K562 (cell line): Measurements from ENCODE around the gene TRIP10. TPM values are rescaled to one million over a fixed set of nuclear protein-coding genes. Genes with fewer than 3 reads are reported as not detected.

ENCODE experiments used
- ATAC-seq: fragments of 200-7000 bp; cut with Tn5 transposase; 3 replicates; pipeline ENCODE4 v1.9.1; 2020; ENCODE audit warnings: moderate library complexity
- BruUV-seq: library from RNA; stranded (reverse); fragments of 400-500 nt; replicated peaks from 2 replicates; lab custom pipeline; 2021; lab: Mats Ljungman, UMichigan
- CTCF ChIA-PET: fragments of 300-600 bp; formaldehyde crosslinking; extraction: SDS; loops from one replicate; lab custom pipeline; 2021; ENCODE audit warnings: low intra/inter-chr PET ratio; lab: Yijun Ruan, JAX
- POLR2A ChIA-PET: fragments of 300-600, 350-650 bp; sonication (Branson Sonifier 250); formaldehyde crosslinking; extraction: SDS; loops from one replicate; lab custom pipeline; 2021; ENCODE audit warnings: antibody characterized with exemption, inconsistent platforms; lab: Yijun Ruan, JAX
- DNase-seq, 4 experiments: peaks; one replicate each; pipeline versions ENCODE4 v3.0.0 to v3.0.0-alpha.2; 2011 to 2018; ENCODE audit warnings: low spot score in 3 of 4, mixed read lengths in 3 of 4; ENCODE audit errors: extremely low read depth in 1 of 4
- FAIRE-seq: peaks from 2 replicates; lab custom pipeline; 2011; peaks lifted over from hg19 to GRCh38; lab: Jason Lieb, UNC
- H2AFZ ChIP-seq: 2 replicates; pipeline ENCODE4 v1.6.0; 2011; ENCODE audit warnings: low read depth, low read length, control low read depth, inconsistent platforms
- H3K27ac ChIP-seq: fragments of 200-600 bp; 3 replicates; pipeline ENCODE4 v1.8.0; 2011; ENCODE audit warnings: low read depth, mild to moderate bottlenecking, control low read depth, inconsistent platforms, low read length, moderate library complexity, mixed read lengths; ENCODE audit errors: extremely low read depth
- H3K27me3 ChIP-seq, 2 experiments: fragments of 300-600 bp in 1 of 2; 2 replicates in 1 of 2; 3 replicates in 1 of 2; pipeline versions ENCODE4 v1.6.0 to v1.8.0; 2011; ENCODE audit warnings: inconsistent platforms in 2 of 2, low read length in 2 of 2, mild to moderate bottlenecking in 1 of 2, mixed read lengths in 1 of 2, moderate library complexity in 1 of 2; ENCODE audit not compliant: control insufficient read depth in 2 of 2, insufficient read depth in 2 of 2
- H3K36me3 ChIP-seq: fragments of 300-600 bp; 3 replicates; pipeline ENCODE4 v1.8.0; 2011; ENCODE audit warnings: mild to moderate bottlenecking, low read length, inconsistent platforms; ENCODE audit not compliant: control insufficient read depth, insufficient read depth
- H3K4me1 ChIP-seq, 2 experiments: fragments of 200-600 bp in 1 of 2; replicated peaks in 1 of 2; 2 replicates in 1 of 2; 3 replicates in 1 of 2; pipeline versions ENCODE4 v1.5.1 to v1.8.0; 2011; ENCODE audit warnings: inconsistent platforms in 2 of 2, low read length in 2 of 2, mild to moderate bottlenecking in 1 of 2, mixed read lengths in 1 of 2, moderate library complexity in 1 of 2; ENCODE audit not compliant: control insufficient read depth in 2 of 2, insufficient read depth in 2 of 2
- H3K4me2 ChIP-seq: 2 replicates; pipeline ENCODE4 v1.6.1; 2011; ENCODE audit warnings: low read length, control low read depth, inconsistent platforms, mixed read lengths; ENCODE audit not compliant: insufficient read depth
- H3K4me3 ChIP-seq: fragments of 200-600 bp; sonication (generic), shearing (Covaris generic); 2 replicates; pipeline ENCODE4 v1.5.1; 2016; ENCODE audit warnings: control low read depth, inconsistent platforms
- H3K79me2 ChIP-seq: fragments of 200-600 bp; 3 replicates; pipeline ENCODE4 v1.8.0; 2011; ENCODE audit warnings: low read length, inconsistent platforms; ENCODE audit not compliant: control insufficient read depth, insufficient read depth
- H3K9ac ChIP-seq, 2 experiments: 2 replicates each; pipeline versions ENCODE4 v1.6.0 to v1.6.1; 2011; ENCODE audit warnings: low read depth in 2 of 2, low read length in 2 of 2, control low read depth in 1 of 2, inconsistent platforms in 1 of 2, mild to moderate bottlenecking in 1 of 2, mixed read lengths in 1 of 2; ENCODE audit not compliant: insufficient read depth in 1 of 2
- H3K9me1 ChIP-seq: one replicate; pipeline ENCODE4 v1.6.0; 2011; ENCODE audit warnings: inconsistent platforms, mild to moderate bottlenecking, low read length, moderate library complexity; ENCODE audit not compliant: control insufficient read depth, insufficient read depth
- H3K9me3 ChIP-seq: replicated peaks from 2 replicates; pipeline ENCODE4 v1.5.1; 2011; ENCODE audit warnings: low read depth, low read length, inconsistent platforms; ENCODE audit not compliant: control insufficient read depth, insufficient read depth
- H4K20me1 ChIP-seq: replicated peaks from 2 replicates; pipeline ENCODE4 v1.6.1; 2011; ENCODE audit warnings: low read length, inconsistent platforms, mixed read lengths; ENCODE audit not compliant: control insufficient read depth, insufficient read depth
- EGR1 ChIP-seq: fragments of 450-650 bp; conservative IDR thresholded peaks from 2 replicates; pipeline ENCODE4 v1.6.1; 2017; ENCODE audit warnings: mild to moderate bottlenecking
- ILK ChIP-seq: fragments of 450-650 bp; IDR thresholded peaks from 2 replicates; pipeline ENCODE4 v1.6.1; 2016; ENCODE audit warnings: missing genetic modification characterization, low read depth, mild to moderate bottlenecking, missing compliant biosample characterization, moderate library complexity, borderline replicate concordance
- KLF13 ChIP-seq: fragments of 450-650 bp; IDR thresholded peaks from 2 replicates; pipeline ENCODE4 v1.6.1; 2016; ENCODE audit warnings: missing genetic modification characterization, low read depth, mild to moderate bottlenecking, missing compliant biosample characterization, moderate library complexity, borderline replicate concordance
- MYBL2 ChIP-seq, 2 experiments: fragments of 450-650 bp in 1 of 2; sonication (generic) in 1 of 2; formaldehyde crosslinking in 1 of 2; IDR thresholded peaks; 2 replicates each; pipeline versions ENCODE4 v1.6.1 to v1.8.1; 2017 to 2022; ENCODE audit warnings: borderline replicate concordance in 1 of 2, inconsistent platforms in 1 of 2, low read depth in 1 of 2, mild to moderate bottlenecking in 1 of 2, missing genetic modification reagents in 1 of 2, moderate library complexity in 1 of 2
- PHTF2 ChIP-seq: fragments of 250-450 bp; sonication (Bioruptor Pico); IDR thresholded peaks from 2 replicates; pipeline ENCODE4 v1.5.0; 2021; ENCODE audit warnings: mild to moderate bottlenecking
- ZBTB1 ChIP-seq: sonication (generic); formaldehyde crosslinking; IDR thresholded peaks from 2 replicates; pipeline ENCODE4 v1.8.1; 2023; ENCODE audit warnings: missing genetic modification reagents, low read depth, mild to moderate bottlenecking, borderline replicate concordance
- ZBTB2 ChIP-seq: fragments of 450-650 bp; IDR thresholded peaks from 2 replicates; pipeline ENCODE4 v1.6.1; 2016; ENCODE audit warnings: antibody characterized with exemption
- ZBTB49 ChIP-seq: sonication (generic); formaldehyde crosslinking; IDR thresholded peaks from 2 replicates; pipeline ENCODE4 v1.8.0; 2022; ENCODE audit warnings: missing genetic modification reagents, mild to moderate bottlenecking, borderline replicate concordance
- ZFX ChIP-seq: sonication (generic); formaldehyde crosslinking; IDR thresholded peaks from 2 replicates; pipeline ENCODE4 v1.8.0; 2022; ENCODE audit warnings: mild to moderate bottlenecking, missing genetic modification reagents, moderate library complexity
- WGBS: fragments of 100-300 bp; shearing (Covaris generic); methylation state at CpG from one replicate; pipeline ENCODE4 v1.1.6; 2016; ENCODE audit warnings: low coverage, mixed read lengths; ENCODE audit not compliant: insufficient coverage; ENCODE audit errors: missing lambda C conversion rate; 5-methylcytosine and 5-hydroxymethylcytosine counted together
- in situ Hi-C: fragments of 300-500 bp; cut with MboI; formaldehyde crosslinking; loops from 4 replicates; pipeline ENCODE4 v1.15.0; 2018; ENCODE audit warnings: inconsistent platforms, mixed read lengths
- intact Hi-C: fragments of 100-400 bp; cut with micrococcal nuclease; formaldehyde crosslinking; loops from 2 replicates; pipeline ENCODE4 v1.14.2; 2022
- polyA plus RNA-seq, 8 experiments: library from polyadenylated mRNA; depleted of rRNA in 4 of 8; stranded (reverse) in 5 of 8; unstranded in 3 of 8; fragments of >200 nt; fragmentation: Nextera tagmentation in 2 of 8; fragmentation: Illumina TruSeq in 1 of 8; extraction: Ambion mirVana in 2 of 8; extraction: Trizol in 1 of 8; gene quantifications; 2 replicates each; pipeline versions ENCODE4 v1.2.1 to v1.2.3, GENCODE V29; 2011 to 2014; ENCODE audit warnings: inconsistent platforms in 1 of 8, missing spikeins in 1 of 8
- total RNA-seq, 7 experiments: library from RNA; depleted of rRNA in 6 of 7; stranded (reverse); fragments of >200 nt in 6 of 7; fragmentation: Illumina TruSeq in 2 of 7; extraction: Trizol in 2 of 7; gene quantifications; 2 replicates each; pipeline versions ENCODE4 v1.2.1 to v1.2.3, GENCODE V29; 2011 to 2021; ENCODE audit warnings: low replicate concordance in 1 of 7

Gene TRIP10
- total and polyA plus RNA-seq, 9 of the 15 experiments (the other 6 are each of a cell fraction or from before 2014, with no cell fraction given), result 1.2 to 66.8 (median 36.1) TPM

GRCh38 chr19:6693681-6694080, 45.8 kb upstream of the TRIP10 start (continued):
- TF ChIP-seq MYBL2 (IDR thresholded peaks at IDR 0.05; ENCODE audit: low read depth), result no peak
- no peak for TF ChIP-seq MYBL2 (CRISPR knock-in tag; IDR thresholded peaks at IDR 0.05; ENCODE audit: borderline replicate concordance)

- Histone ChIP-seq H2AFZ (no peak overlapping the region), H3K4me1 (peaks cover 7 to 27% of the 10 kb centered on the region in 2 experiments; a peak in 3 of 5 replicates), H3K27me3 (no peaks in the 10 kb centered on the region), H3K9me3 (no peaks in the 10 kb centered on the region), H3K9me1 (no peaks in the 10 kb centered on the region), H4K20me1 (no peaks in the 10 kb centered on the region), H3K79me2 (no peaks in the 10 kb centered on the region), H3K27ac (no peak overlapping the region), H3K4me2 (no peak overlapping the region), H3K9ac (no peak overlapping the region), H3K36me3 (no peaks in the 10 kb centered on the region), H3K4me3 (no peak overlapping the region)
- CTCF ChIA-PET, result no interaction called here
- POLR2A ChIA-PET, result no interaction called here
- peak; percentile 95 for ATAC-seq
- in situ Hi-C loops, result no loop called here
- peak; percentile 62 to 70 (median 67) for DNase-seq
- no TSS peak for BruUV-seq
- TF ChIP-seq EGR1 (0 out of 2 replicates have a peak, but pooled peaks have one; percentile 44), ILK (tag) (no peak), ZBTB49 (CRISPR knock-in tag) (no peak), KLF13 (tag) (no peak), ZBTB1 (no peak), PHTF2 (CRISPR knock-in tag) (no peak), ZFX (CRISPR knock-in tag) (no peak), ZBTB2 (no peak)
- FAIRE-seq, result peak; percentile 93
- intact Hi-C loops, result no loop called here
- 68% methylated on average over 15 of the region's 25 CpGs for WGBS
Observed at GRCh38 chr19:6694147-6694815, 45.2 kb upstream of the TRIP10 start.
